ENCODE data around the gene NKIRAS1. TPM values are rescaled to one million over a fixed set of nuclear protein-coding genes. Genes with fewer than 3 reads are reported as not detected.

NKIRAS1 gene
- total RNA-seq, 1 donor from 2014 or later: 30.9 TPM

GRCh38 chr3:23888617-23889228 lies 28.1 kb downstream of the NKIRAS1 start:
- Mint-ChIP-seq H3K27me3 (ENCODE audit: insufficient read depth, low read depth) (no peaks in the 10 kb centered on the region), H3K27ac (no peak overlapping the region), H3K36me3 (peaks cover 14% of the 10 kb centered on the region), H3K4me3 (no peak overlapping the region), H3K9me3 (no peaks in the 10 kb centered on the region), H3K4me1 (peaks cover 13% of the 10 kb centered on the region)
- Histone ChIP-seq H2AFZ (replicated peaks) (no peak overlapping the region), H3K79me2 (ENCODE audit: low read depth) (peaks cover 83% of the 10 kb centered on the region), H3K4me1 (no peaks in the 10 kb centered on the region), H3K27ac (no peak overlapping the region), H3K4me3 (no peak overlapping the region), H3F3A (ENCODE audit: low read depth) (peaks cover 24% of the 10 kb centered on the region), H3K27me3 (no peaks in the 10 kb centered on the region), H3K4me2 (no peak overlapping the region), H3K9ac (no peak overlapping the region), H4K20me1 (ENCODE audit: low read depth) (peaks cover 79% of the 10 kb centered on the region), H3K36me3 (peaks cover 32% of the 10 kb centered on the region), H3K9me3 (ENCODE audit: low read depth) (no peaks in the 10 kb centered on the region)
- DNase-seq (ENCODE audit: low spot score): no peak
- TF ChIP-seq EZH2 (IDR thresholded peaks at IDR 0.05): no peak
- TF ChIP-seq CTCF (IDR thresholded peaks at IDR 0.05): peak; percentile 79
- no peak for TF ChIP-seq EZH2phosphoT487 (IDR thresholded peaks at IDR 0.05)

GRCh38 chr3:23886311-23886710 lies 30.5 kb downstream of the NKIRAS1 start:
- peaks cover 72% of the 10 kb centered on the region for H4K20me1 ChIP-seq (ENCODE audit: low read depth)

GRCh38 chr3:23885210-23885609 lies 31.6 kb downstream of the NKIRAS1 start:
- H3K27me3 ChIP-seq: no peaks in the 10 kb centered on the region
- H3K36me3 ChIP-seq: peaks cover 17% of the 10 kb centered on the region
- no peak overlapping the region for H3K4me2 ChIP-seq
- Mint-ChIP-seq H3K36me3 (peaks cover 24% of the 10 kb centered on the region), H3K27me3 (ENCODE audit: insufficient read depth, low read depth) (no peaks in the 10 kb centered on the region), H3K27ac (no peak overlapping the region), H3K9me3 (no peaks in the 10 kb centered on the region), H3K4me1 (peaks cover 9% of the 10 kb centered on the region), H3K4me3 (no peak overlapping the region)
- no peaks in the 10 kb centered on the region for H3K4me1 ChIP-seq
- peaks cover 65% of the 10 kb centered on the region for H4K20me1 ChIP-seq (ENCODE audit: low read depth)
- TF ChIP-seq EZH2 (IDR thresholded peaks at IDR 0.05) (no peak), CTCF (IDR thresholded peaks at IDR 0.05) (no peak), EZH2phosphoT487 (IDR thresholded peaks at IDR 0.05) (no peak)
- no peak for DNase-seq (ENCODE audit: low spot score)
- H3K4me3 ChIP-seq: no peak overlapping the region
- H3F3A ChIP-seq (ENCODE audit: low read depth): peaks cover 30% of the 10 kb centered on the region
- H3K9ac ChIP-seq: no peak overlapping the region
- H3K27ac ChIP-seq: no peak overlapping the region
- H2AFZ ChIP-seq (replicated peaks): no peak overlapping the region
- no peaks in the 10 kb centered on the region for H3K9me3 ChIP-seq (ENCODE audit: low read depth)
- H3K79me2 ChIP-seq (ENCODE audit: low read depth): peaks cover 99% of the 10 kb centered on the region

More at GRCh38 chr3:23886311-23886710, 30.5 kb downstream of the NKIRAS1 start:
- H3F3A ChIP-seq (ENCODE audit: low read depth): peaks cover 30% of the 10 kb centered on the region
- H3K9me3 ChIP-seq (ENCODE audit: low read depth): no peaks in the 10 kb centered on the region
- no peaks in the 10 kb centered on the region for H3K27me3 ChIP-seq
- TF ChIP-seq CTCF (IDR thresholded peaks at IDR 0.05) (no peak), EZH2 (IDR thresholded peaks at IDR 0.05) (no peak), EZH2phosphoT487 (IDR thresholded peaks at IDR 0.05) (no peak)
- Mint-ChIP-seq H3K36me3 (peaks cover 21% of the 10 kb centered on the region), H3K27ac (no peak overlapping the region), H3K27me3 (ENCODE audit: insufficient read depth, low read depth) (no peaks in the 10 kb centered on the region), H3K9me3 (no peaks in the 10 kb centered on the region), H3K4me1 (peaks cover 13% of the 10 kb centered on the region), H3K4me3 (no peak overlapping the region)
- H3K4me1 ChIP-seq: no peaks in the 10 kb centered on the region
- peaks cover 23% of the 10 kb centered on the region for H3K36me3 ChIP-seq
- H2AFZ ChIP-seq (replicated peaks): no peak overlapping the region
- H3K79me2 ChIP-seq (ENCODE audit: low read depth): peaks cover 99% of the 10 kb centered on the region
- no peak overlapping the region for H3K4me3 ChIP-seq
- H3K27ac ChIP-seq: peak overlapping the region; percentile 66
- H3K4me2 ChIP-seq: no peak overlapping the region
- DNase-seq (ENCODE audit: low spot score): no peak
- H3K9ac ChIP-seq: no peak overlapping the region

Measured in neural progenitor cell (in vitro differentiated cells).